Measurements from ENCODE around the gene ABCB4. TPM values are rescaled to one million over a fixed set of nuclear protein-coding genes. Genes with fewer than 3 reads are reported as not detected.

Gene ABCB4
- total RNA-seq, 1 donor from 2014 or later = 0.30 TPM

DNA sequence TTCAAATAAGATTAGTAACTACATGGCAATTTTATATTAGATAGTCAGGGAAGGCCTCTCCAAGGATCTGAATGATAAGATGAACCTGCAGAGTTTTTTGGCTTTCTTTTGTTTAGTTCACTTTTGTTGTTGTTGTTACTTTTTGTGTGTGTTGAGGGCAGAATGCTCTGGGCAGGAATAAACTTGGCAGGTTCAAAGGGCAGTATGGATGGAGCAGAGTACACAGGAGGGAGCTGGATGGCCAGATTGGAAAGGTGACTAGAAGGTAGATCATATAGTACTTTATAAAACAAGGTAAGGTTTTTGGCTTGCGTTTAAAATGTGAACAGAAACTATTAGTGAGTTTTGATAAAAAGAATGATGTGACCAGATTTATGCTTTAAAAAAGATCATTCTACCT lies 112.1 kb downstream of the ABCB4 start:
- Mint-ChIP-seq H3K4me1 (no peaks in the 10 kb centered on the region), H3K27me3 (ENCODE audit: insufficient read depth, low read depth) (no peaks in the 10 kb centered on the region), H3K36me3 (peaks cover 16% of the 10 kb centered on the region), H3K27ac (no peak overlapping the region), H3K4me3 (no peak overlapping the region), H3K9me3 (peaks cover 9% of the 10 kb centered on the region)
- no peaks in the 10 kb centered on the region for H3K9me3 ChIP-seq (ENCODE audit: low read depth)
- H3F3A ChIP-seq (ENCODE audit: low read depth) = peaks cover 13% of the 10 kb centered on the region
- H2AFZ ChIP-seq (replicated peaks) = no peak overlapping the region
- no peaks in the 10 kb centered on the region for H4K20me1 ChIP-seq (ENCODE audit: low read depth)
- no peak for DNase-seq (ENCODE audit: low spot score)
- no peaks in the 10 kb centered on the region for H3K27me3 ChIP-seq
- TF ChIP-seq EZH2phosphoT487 (IDR thresholded peaks at IDR 0.05) = no peak
- no peak for TF ChIP-seq EZH2 (IDR thresholded peaks at IDR 0.05)
- TF ChIP-seq, protein P1, sequence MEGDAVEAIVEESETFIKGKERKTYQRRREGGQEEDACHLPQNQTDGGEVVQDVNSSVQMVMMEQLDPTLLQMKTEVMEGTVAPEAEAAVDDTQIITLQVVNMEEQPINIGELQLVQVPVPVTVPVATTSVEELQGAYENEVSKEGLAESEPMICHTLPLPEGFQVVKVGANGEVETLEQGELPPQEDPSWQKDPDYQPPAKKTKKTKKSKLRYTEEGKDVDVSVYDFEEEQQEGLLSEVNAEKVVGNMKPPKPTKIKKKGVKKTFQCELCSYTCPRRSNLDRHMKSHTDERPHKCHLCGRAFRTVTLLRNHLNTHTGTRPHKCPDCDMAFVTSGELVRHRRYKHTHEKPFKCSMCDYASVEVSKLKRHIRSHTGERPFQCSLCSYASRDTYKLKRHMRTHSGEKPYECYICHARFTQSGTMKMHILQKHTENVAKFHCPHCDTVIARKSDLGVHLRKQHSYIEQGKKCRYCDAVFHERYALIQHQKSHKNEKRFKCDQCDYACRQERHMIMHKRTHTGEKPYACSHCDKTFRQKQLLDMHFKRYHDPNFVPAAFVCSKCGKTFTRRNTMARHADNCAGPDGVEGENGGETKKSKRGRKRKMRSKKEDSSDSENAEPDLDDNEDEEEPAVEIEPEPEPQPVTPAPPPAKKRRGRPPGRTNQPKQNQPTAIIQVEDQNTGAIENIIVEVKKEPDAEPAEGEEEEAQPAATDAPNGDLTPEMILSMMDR (IDR thresholded peaks at IDR 0.05) = no peak
- H3K4me3 ChIP-seq = no peak overlapping the region
- H3K9ac ChIP-seq = no peak overlapping the region
- peaks cover 5% of the 10 kb centered on the region for H3K36me3 ChIP-seq
- no peak overlapping the region for H3K4me2 ChIP-seq
- H3K79me2 ChIP-seq (ENCODE audit: low read depth) = no peaks in the 10 kb centered on the region
- H3K4me1 ChIP-seq = peaks cover 15% of the 10 kb centered on the region
- H3K27ac ChIP-seq = no peak overlapping the region

DNA sequence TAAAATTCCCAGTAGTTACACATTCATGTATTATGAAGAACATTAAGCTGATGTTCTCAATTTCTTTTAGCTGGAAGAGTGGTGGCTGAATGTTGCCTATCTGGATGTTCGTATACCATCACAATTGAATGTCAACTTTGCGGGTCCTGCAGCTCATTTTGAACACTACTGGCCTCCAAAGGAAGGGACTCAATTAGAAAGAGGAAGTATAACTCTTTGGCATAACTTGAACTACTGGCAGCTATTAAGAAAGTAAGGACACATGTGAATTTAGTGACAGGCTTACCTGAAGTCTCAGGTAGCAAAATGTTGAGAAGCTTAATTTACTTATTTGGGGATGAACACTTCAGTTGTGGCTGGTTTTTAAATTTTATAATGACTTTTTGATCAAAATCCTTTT lies 114.2 kb downstream of the ABCB4 start:
- no peaks in the 10 kb centered on the region for H3K4me1 Mint-ChIP-seq

DNA sequence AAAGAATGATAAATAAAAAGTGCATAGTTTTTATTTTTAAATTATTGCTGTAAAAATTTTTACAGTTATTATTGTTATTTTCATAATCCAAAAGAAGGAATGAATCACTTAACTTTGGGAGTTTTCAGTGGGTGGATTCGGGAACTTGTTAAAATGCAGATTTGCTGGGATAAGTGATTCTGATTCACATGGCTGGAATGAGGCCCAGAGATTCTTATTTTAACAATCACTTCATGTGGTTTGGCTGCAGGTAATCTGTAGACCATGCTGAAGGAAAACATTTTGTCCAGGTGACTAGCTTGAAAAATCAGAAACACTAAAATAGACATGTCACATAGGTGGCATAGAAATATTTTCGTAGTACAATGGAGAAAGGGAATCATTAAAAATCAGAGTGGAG lies 116.1 kb downstream of the ABCB4 start:
- peaks cover 21% of the 10 kb centered on the region for H3K36me3 ChIP-seq

More for the DNA sequence above, 114.2 kb downstream of the ABCB4 start:
- H3K4me1 ChIP-seq = peaks cover 15% of the 10 kb centered on the region
- H3K9me3 ChIP-seq (ENCODE audit: low read depth) = no peaks in the 10 kb centered on the region
- no peaks in the 10 kb centered on the region for H3K27me3 ChIP-seq
- H3F3A ChIP-seq (ENCODE audit: low read depth) = peaks cover 13% of the 10 kb centered on the region
- H3K27me3 Mint-ChIP-seq (ENCODE audit: insufficient read depth, low read depth) = peaks cover 2% of the 10 kb centered on the region
- H2AFZ ChIP-seq (replicated peaks) = no peak overlapping the region
- H3K79me2 ChIP-seq (ENCODE audit: low read depth) = no peaks in the 10 kb centered on the region
- no peak overlapping the region for H3K4me2 ChIP-seq
- no peak for DNase-seq (ENCODE audit: low spot score)
- H4K20me1 ChIP-seq (ENCODE audit: low read depth) = no peaks in the 10 kb centered on the region
- H3K9ac ChIP-seq = no peak overlapping the region
- no peak overlapping the region for H3K4me3 ChIP-seq
- H3K9me3 Mint-ChIP-seq = peaks cover 15% of the 10 kb centered on the region
- no peak overlapping the region for H3K27ac Mint-ChIP-seq
- H3K27ac ChIP-seq = no peak overlapping the region
- H3K36me3 ChIP-seq = peaks cover 4% of the 10 kb centered on the region
- no peak overlapping the region for H3K4me3 Mint-ChIP-seq
- peaks cover 27% of the 10 kb centered on the region for H3K36me3 Mint-ChIP-seq
- TF ChIP-seq, protein P1 (IDR thresholded peaks at IDR 0.05) = no peak
- no peak for TF ChIP-seq EZH2phosphoT487 (IDR thresholded peaks at IDR 0.05)
- TF ChIP-seq EZH2 (IDR thresholded peaks at IDR 0.05) = no peak

More for the DNA sequence above, 116.1 kb downstream of the ABCB4 start:
- peaks cover 41% of the 10 kb centered on the region for H3K36me3 Mint-ChIP-seq
- no peak overlapping the region for H3K4me3 Mint-ChIP-seq
- Histone ChIP-seq H4K20me1 (ENCODE audit: low read depth) (no peaks in the 10 kb centered on the region), H3K9me3 (ENCODE audit: low read depth) (peaks cover 17% of the 10 kb centered on the region), H3K27ac (no peak overlapping the region), H3K27me3 (no peaks in the 10 kb centered on the region), H3K4me1 (peaks cover 7% of the 10 kb centered on the region), H3K4me3 (no peak overlapping the region), H3K4me2 (no peak overlapping the region), H2AFZ (replicated peaks) (no peak overlapping the region), H3K79me2 (ENCODE audit: low read depth) (no peaks in the 10 kb centered on the region), H3K9ac (no peak overlapping the region), H3F3A (ENCODE audit: low read depth) (peaks cover 4% of the 10 kb centered on the region)
- no peaks in the 10 kb centered on the region for H3K4me1 Mint-ChIP-seq
- peaks cover 2% of the 10 kb centered on the region for H3K27me3 Mint-ChIP-seq (ENCODE audit: insufficient read depth, low read depth)
- TF ChIP-seq EZH2phosphoT487 (IDR thresholded peaks at IDR 0.05) (no peak), EZH2 (IDR thresholded peaks at IDR 0.05) (no peak)
- TF ChIP-seq, protein P1 (IDR thresholded peaks at IDR 0.05) = no peak
- no peak overlapping the region for H3K27ac Mint-ChIP-seq
- H3K9me3 Mint-ChIP-seq = peaks cover 32% of the 10 kb centered on the region
- DNase-seq (ENCODE audit: low spot score) = no peak
